Kidney (tissue), 14 donors: ENCODE results near the gene DUS2. TPM values are rescaled to one million over a fixed set of nuclear protein-coding genes. Genes with fewer than 3 reads are reported as not detected.

Experiments used
- DNase-seq, 5 donors: peaks; one replicate each; pipeline ENCODE4 v3.0.0-alpha.2; 2013 to 2020
- FAIRE-seq: peaks from 2 replicates; lab custom pipeline; 2012; peaks lifted over from hg19 to GRCh38; lab: Jason Lieb, UNC
- H3K27ac ChIP-seq, 2 donors: one replicate each; pipeline ENCODE4 v1.7.0; 2013; ENCODE audit warnings: low read depth in 2 of 2, low read length in 2 of 2, inconsistent platforms in 1 of 2
- H3K27me3 ChIP-seq: one replicate; pipeline ENCODE4 v1.7.1; 2013; ENCODE audit warnings: low read length, inconsistent platforms; ENCODE audit not compliant: control insufficient read depth, insufficient read depth
- H3K36me3 ChIP-seq, 3 donors: one replicate each; pipeline versions ENCODE4 v1.7.0 to v1.7.1; 2013; ENCODE audit warnings: low read length in 3 of 3, control low read depth in 1 of 3, inconsistent platforms in 1 of 3; ENCODE audit not compliant: insufficient read depth in 3 of 3, control insufficient read depth in 2 of 3
- H3K4me1 ChIP-seq, 3 donors: one replicate each; pipeline versions ENCODE4 v1.7.0 to v1.7.1; 2013; ENCODE audit warnings: low read length in 3 of 3, inconsistent platforms in 1 of 3, low read depth in 1 of 3; ENCODE audit not compliant: control insufficient read depth in 2 of 3, insufficient read depth in 2 of 3
- H3K4me3 ChIP-seq, 3 donors: one replicate each; pipeline versions ENCODE4 v1.7.0 to v1.8.1; 2013; ENCODE audit warnings: low read length in 3 of 3, control low read depth in 1 of 3, inconsistent platforms in 1 of 3
- H3K9ac ChIP-seq, 3 donors: one replicate each; pipeline versions ENCODE4 v1.7.0 to v1.7.1; 2013; ENCODE audit warnings: low read length in 3 of 3, control low read depth in 1 of 3, inconsistent platforms in 1 of 3
- H3K9me3 ChIP-seq, 3 donors: one replicate each; pipeline versions ENCODE4 v1.7.0 to v1.7.1; 2013; ENCODE audit warnings: low read length in 3 of 3, control low read depth in 1 of 3, inconsistent platforms in 1 of 3; ENCODE audit not compliant: control insufficient read depth in 2 of 3, insufficient read depth in 1 of 3
- CTCF ChIP-seq: IDR thresholded peaks from 3 replicates; pipeline ENCODE4 v1.5.1; 2012; ENCODE audit warnings: mild to moderate bottlenecking, moderate library complexity, borderline replicate concordance; ENCODE audit not compliant: insufficient read depth; ENCODE audit errors: extremely low read depth
- intact Hi-C: fragments of 100-400 bp; cut with DNase I; formaldehyde crosslinking; loops from one replicate; pipeline ENCODE4 v1.11.1; 2022
- polyA plus RNA-seq: library from polyadenylated mRNA; stranded (reverse); fragments of 350-450 nt; fragmentation: Illumina TruSeq; extraction: RNeasy Lipid Tissue Mini Kit (QIAGEN cat#74804); gene quantifications from one replicate; pipeline ENCODE4 v1.2.3, GENCODE V29; 2014; ENCODE audit warnings: low read depth, low replicate concordance; ENCODE audit not compliant: insufficient read depth
- total RNA-seq: library from RNA; stranded (reverse); fragmentation: NEBNext Ultra II Directional; extraction: Animal tissue kit (Norgen Biotek cat#: 25700); gene quantifications from one replicate; pipeline ENCODE4 v1.2.1, GENCODE V29; 2021
- donor health status: control.
- donor health status: control.
- donor health status: control.
- donor health status: control.
- donor health status: control.
- donor health status: DM: yes; HTN: yes; CAD: no.
- donor health status: Normal renal cell carcinoma (clear cell type).

Gene DUS2
- total and polyA plus RNA-seq, 2 donors from 2014 or later: 12.1 to 12.5 TPM

- FAIRE-seq: no peak
- H3K27me3 ChIP-seq: no peaks in the 10 kb centered on the region
- peaks cover 8 to 54% (median 46%) of the 10 kb centered on the region in 3 donors for H3K4me1 ChIP-seq
- no peaks in the 10 kb centered on the region for H3K9me3 ChIP-seq
- DNase-seq: no peak
- no peaks in the 10 kb centered on the region for H3K36me3 ChIP-seq
- H3K27ac ChIP-seq: peak overlapping the region; percentile 63 to 86
- intact Hi-C loops: no loop called here
- H3K9ac ChIP-seq: peak overlapping the region in 1 of 3 donors; percentile 41
- no peak overlapping the region for H3K4me3 ChIP-seq
- no peak for TF ChIP-seq CTCF
Measured at GRCh38 chr16:68082629-68083238, 59.6 kb downstream of the DUS2 start.

DNA sequence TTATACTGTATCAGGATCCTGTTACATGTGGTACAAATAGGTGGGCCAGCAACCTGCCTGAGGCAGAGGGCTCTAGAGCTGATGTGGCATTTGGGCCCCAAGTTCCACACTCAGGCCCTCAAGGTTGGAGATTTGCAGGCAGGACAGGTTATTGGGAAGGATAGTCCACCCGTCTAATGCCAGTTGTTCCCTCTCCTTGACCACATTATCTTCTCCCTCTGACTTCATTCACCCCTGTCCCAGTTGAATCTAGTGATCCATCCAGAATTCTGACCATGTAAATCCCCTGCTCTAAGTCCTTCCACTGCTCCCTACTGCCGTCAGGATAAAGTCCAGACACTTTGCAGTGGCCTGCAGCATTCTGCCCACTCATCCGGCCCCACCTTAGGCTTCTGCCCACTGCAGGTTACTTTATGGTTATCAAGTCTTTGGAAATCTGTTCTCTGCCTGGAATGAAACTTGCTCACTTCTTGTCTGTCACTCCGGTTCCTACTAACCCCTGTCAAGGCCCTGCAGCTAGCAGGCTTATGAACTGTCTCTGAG lies 60.2 kb downstream of the DUS2 start:
- H3K27ac ChIP-seq: no peak overlapping the region
- H3K9me3 ChIP-seq: no peaks in the 10 kb centered on the region
- no peak for FAIRE-seq
- intact Hi-C loops: no loop called here
- no peaks in the 10 kb centered on the region for H3K27me3 ChIP-seq
- peaks cover 8 to 54% (median 46%) of the 10 kb centered on the region in 3 donors for H3K4me1 ChIP-seq
- DNase-seq: no peak
- no peak overlapping the region for H3K4me3 ChIP-seq
- TF ChIP-seq CTCF: no peak
- peak overlapping the region in 1 of 3 donors; percentile 41 for H3K9ac ChIP-seq
- H3K36me3 ChIP-seq: no peaks in the 10 kb centered on the region

- DNase-seq (peak in 4 of 5 donors; percentile 65 to 84 (median 78)), FAIRE-seq (no peak)
- peak overlapping the region in 2 of 3 donors; percentile 94 to 99 for H3K9ac ChIP-seq
- H3K27me3 ChIP-seq: no peaks in the 10 kb centered on the region
- intact Hi-C loops: no loop called here
- H3K4me1 ChIP-seq: peaks cover 8 to 52% (median 46%) of the 10 kb centered on the region in 3 donors
- no peaks in the 10 kb centered on the region for H3K9me3 ChIP-seq
- H3K36me3 ChIP-seq: no peaks in the 10 kb centered on the region
- peak overlapping the region; percentile 49 to 90 (median 70) for H3K4me3 ChIP-seq
- H3K27ac ChIP-seq: peak overlapping the region; percentile 99 to 100
- TF ChIP-seq CTCF: no peak
Measured at GRCh38 chr16:68083861-68084503, 60.9 kb downstream of the DUS2 start.
